ENCODE measurements around the gene MYEOV.

The MYEOV gene

DNA sequence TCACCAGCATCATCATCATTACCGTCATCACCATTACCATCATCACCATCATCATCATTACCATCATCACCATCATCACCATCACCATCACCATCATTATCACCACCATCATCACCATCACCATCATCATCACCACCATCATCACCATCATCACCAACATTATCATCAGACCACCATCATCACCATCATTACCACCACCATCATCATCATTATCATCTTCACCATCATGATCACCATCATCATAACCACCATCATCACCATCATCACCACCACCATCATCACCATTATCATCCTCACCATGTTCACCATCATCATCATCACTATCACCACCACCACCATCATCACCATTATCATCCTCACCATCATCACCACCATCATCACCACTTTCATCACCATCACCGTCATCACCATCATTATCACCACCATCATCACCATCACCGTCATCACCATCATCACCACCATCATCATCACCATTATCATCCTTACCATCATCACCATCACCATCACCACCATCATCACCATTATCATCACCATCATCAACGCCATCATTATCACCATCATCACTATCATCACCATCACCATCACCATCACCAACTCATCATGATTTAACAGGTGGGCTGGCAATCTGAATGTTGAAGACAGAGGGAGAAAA lies 2.4 kb upstream of the MYEOV start:
- H3K4me3 ChIP-seq (ENCODE audit: low read depth, low read length): no peak overlapping the region
- no peak for TF ChIP-seq CTCF (IDR thresholded peaks at IDR 0.05; ENCODE audit: insufficient read depth, low read depth, low read length, missing control alignments)
- no peak for DNase-seq (ENCODE audit: low read depth)

GRCh38 chr11:69292221-69292648 lies 1.7 kb upstream of the MYEOV start:
- DNase-seq (ENCODE audit: low read depth): peak; percentile 41
- TF ChIP-seq CTCF (IDR thresholded peaks at IDR 0.05; ENCODE audit: insufficient read depth, low read depth, low read length, missing control alignments): peak; percentile 92
- H3K4me3 ChIP-seq (ENCODE audit: low read depth, low read length): no peak overlapping the region

GRCh38 chr11:69293087-69293486 lies 868 bp upstream of the MYEOV start:
- no peak overlapping the region for H3K4me3 ChIP-seq (ENCODE audit: low read depth, low read length)
- DNase-seq (ENCODE audit: low read depth): no peak
- TF ChIP-seq CTCF (IDR thresholded peaks at IDR 0.05; ENCODE audit: insufficient read depth, low read depth, low read length, missing control alignments): no peak

GRCh38 chr11:69294571-69295078 lies 670 bp downstream of the MYEOV start:
- no peak overlapping the region for H3K4me3 ChIP-seq (ENCODE audit: low read depth, low read length)
- DNase-seq (ENCODE audit: low read depth): no peak
- TF ChIP-seq CTCF (IDR thresholded peaks at IDR 0.05; ENCODE audit: insufficient read depth, low read depth, low read length, missing control alignments): no peak

GRCh38 chr11:69295079-69295994 lies 1.4 kb downstream of the MYEOV start:
- no peak for TF ChIP-seq CTCF (IDR thresholded peaks at IDR 0.05; ENCODE audit: insufficient read depth, low read depth, low read length, missing control alignments)
- no peak for DNase-seq (ENCODE audit: low read depth)
- H3K4me3 ChIP-seq (ENCODE audit: low read depth, low read length): no peak overlapping the region

DNA sequence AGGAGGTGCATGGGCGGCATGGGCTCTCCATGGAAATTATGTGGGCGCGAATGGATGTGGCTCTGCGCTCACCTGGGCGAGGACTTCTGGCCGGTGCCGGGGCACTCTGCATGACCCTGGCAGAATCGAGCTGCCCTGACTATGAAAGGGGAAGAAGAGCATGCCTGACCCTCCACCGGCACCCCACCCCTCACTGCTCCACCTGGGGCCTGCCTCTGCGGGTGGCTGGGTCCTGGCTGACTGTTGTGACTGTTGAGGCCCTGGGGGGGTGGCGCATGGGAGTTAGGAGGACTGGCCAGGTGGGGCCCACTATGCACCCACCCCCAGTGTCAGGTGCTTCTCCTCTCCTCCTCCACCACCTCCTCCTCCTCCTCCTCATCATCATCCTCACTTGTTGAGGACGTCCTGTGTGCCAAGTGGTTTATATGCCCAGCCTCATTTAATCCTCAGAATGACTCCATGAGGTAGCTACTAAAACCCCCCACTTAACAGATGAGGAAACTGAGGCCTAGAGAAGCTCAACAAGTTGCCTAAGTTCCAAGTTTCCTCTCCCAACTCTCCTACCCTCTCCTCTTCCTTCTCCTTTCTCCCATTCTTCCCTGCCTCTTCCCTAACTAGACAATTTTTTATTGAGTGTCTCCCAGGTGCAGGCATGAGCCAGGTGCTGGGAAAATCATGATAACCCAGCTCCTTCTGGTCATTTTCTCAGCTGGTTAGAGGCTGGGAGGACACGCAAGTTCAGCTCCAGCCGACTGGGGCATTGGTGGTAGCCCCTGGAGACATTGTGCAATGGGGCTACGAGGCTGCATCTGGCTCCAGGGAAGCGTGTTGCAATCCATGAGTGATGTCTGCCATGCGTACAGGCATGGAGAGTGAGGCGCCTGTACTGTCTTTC lies 2.3 kb downstream of the MYEOV start:
- H3K4me3 ChIP-seq (ENCODE audit: low read depth, low read length): no peak overlapping the region
- DNase-seq (ENCODE audit: low read depth): no peak
- no peak for TF ChIP-seq CTCF (IDR thresholded peaks at IDR 0.05; ENCODE audit: insufficient read depth, low read depth, low read length, missing control alignments)
